ENCODE results near the gene SORBS2. TPM values are rescaled to one million over a fixed set of nuclear protein-coding genes. Genes with fewer than 3 reads are reported as not detected.

SORBS2 gene
- total and polyA plus RNA-seq, 2 donors (not counting 3 experiments of a cell fraction or from before 2014, with no cell fraction given) = 69.8 to 82.5 TPM

GRCh38 chr4:185582651-185583400 lies 229.2 kb downstream of the SORBS2 start:
- Histone ChIP-seq H3K9ac (replicated peaks; ENCODE audit: extremely low read depth, insufficient read depth, low read length) (no peak overlapping the region), H3K9me1 (replicated peaks; ENCODE audit: control insufficient read depth, extremely low read depth, insufficient read depth, low read length) (no peaks in the 10 kb centered on the region), H4K20me1 (replicated peaks; ENCODE audit: control insufficient read depth, extremely low read depth, insufficient read depth, low read length) (no peaks in the 10 kb centered on the region), H2AFZ (ENCODE audit: low read depth, low read length) (no peak overlapping the region), H3K79me2 (ENCODE audit: control insufficient read depth, insufficient read depth, low read length) (no peaks in the 10 kb centered on the region), H3K27me3 (ENCODE audit: control insufficient read depth in 2 of 2, insufficient read depth in 2 of 2, low read length in 2 of 2) (no peaks in the 10 kb centered on the region), H3K27ac (ENCODE audit: insufficient read depth, low read depth, low read length) (no peak overlapping the region), H3K9me3 (replicated peaks; ENCODE audit: control insufficient read depth, insufficient read depth, low read length) (no peaks in the 10 kb centered on the region), H3K36me3 (ENCODE audit: control insufficient read depth in 2 of 2, extremely low read depth in 1 of 2, insufficient read depth in 2 of 2, low read length in 2 of 2) (no peaks in the 10 kb centered on the region), H3K4me3 (replicated peaks in 1 of 3; ENCODE audit: insufficient read depth in 1 of 3, low read depth in 1 of 3, low read length in 3 of 3) (no peak overlapping the region), H3K4me1 (ENCODE audit: control insufficient read depth, extremely low read depth, insufficient read depth, low read length) (no peaks in the 10 kb centered on the region), H3K4me2 (ENCODE audit: insufficient read depth, low read length) (no peak overlapping the region)
- no TSS peak for BruUV-seq (replicated peaks)
- intact Hi-C loops (cut with micrococcal nuclease) (no loop called here), dilution Hi-C loops (cut with MboI; ENCODE audit: extremely low pct_ligation_motif_present, low sequenced_read_pairs) (no loop called here)
- TF ChIP-seq GATA2 (IDR thresholded peaks at IDR 0.05; ENCODE audit: insufficient read depth, insufficient read length, low read depth, low read length) (no peak), POLR2A (IDR thresholded peaks at IDR 0.05; ENCODE audit: low read depth, low read length) (no peak), POLR2AphosphoS5 (IDR thresholded peaks at IDR 0.05; ENCODE audit: insufficient read depth, low read depth, low read length) (no peak), CTCF (IDR thresholded peaks at IDR 0.05; ENCODE audit: extremely low read depth in 1 of 2, insufficient read depth in 1 of 2, low read depth in 1 of 2, low read length in 2 of 2) (no peak), JUN (IDR thresholded peaks at IDR 0.05; ENCODE audit: borderline replicate concordance, insufficient read depth, insufficient read length, low read depth) (no peak)
- ChIA-PET CTCF (interaction anchor here (0.6 to 1.2 kb wide), 6 partner anchors 9 to 22 kb away, joined by 3 to 5 read pairs (median 3); no protein-coding TSS in a partner anchor), POLR2A (no interaction called here)
- DNase-seq (ENCODE audit: low read depth, low spot score) = no peak
- no peak for FAIRE-seq

GRCh38 chr4:185580699-185581098 lies 231.3 kb downstream of the SORBS2 start:
- H3K36me3 ChIP-seq (ENCODE audit: control insufficient read depth in 2 of 2, extremely low read depth in 1 of 2, insufficient read depth in 2 of 2, low read length in 2 of 2) = no peaks in the 10 kb centered on the region
- POLR2A ChIA-PET = no interaction called here
- no peaks in the 10 kb centered on the region for H4K20me1 ChIP-seq (replicated peaks; ENCODE audit: control insufficient read depth, extremely low read depth, insufficient read depth, low read length)
- intact Hi-C loops (cut with micrococcal nuclease) (no loop called here), dilution Hi-C loops (cut with MboI; ENCODE audit: extremely low pct_ligation_motif_present, low sequenced_read_pairs) (no loop called here)
- CTCF ChIA-PET = no interaction called here
- H3K4me1 ChIP-seq (ENCODE audit: control insufficient read depth, extremely low read depth, insufficient read depth, low read length) = no peaks in the 10 kb centered on the region
- TF ChIP-seq CTCF (IDR thresholded peaks at IDR 0.05; ENCODE audit: extremely low read depth in 1 of 2, insufficient read depth in 1 of 2, low read depth in 1 of 2, low read length in 2 of 2) (no peak), MYC (IDR thresholded peaks at IDR 0.05; ENCODE audit: low read depth, low read length) (no peak), POLR2AphosphoS5 (IDR thresholded peaks at IDR 0.05; ENCODE audit: insufficient read depth, low read depth, low read length) (no peak), EZH2 (IDR thresholded peaks at IDR 0.05; ENCODE audit: borderline replicate concordance, low read depth, low read length, severe bottlenecking) (no peak)
- H3K4me3 ChIP-seq (replicated peaks in 1 of 3; ENCODE audit: insufficient read depth in 1 of 3, low read depth in 1 of 3, low read length in 3 of 3) = no peak overlapping the region
- no peaks in the 10 kb centered on the region for H3K9me3 ChIP-seq (replicated peaks; ENCODE audit: control insufficient read depth, insufficient read depth, low read length)
- H2AFZ ChIP-seq (ENCODE audit: low read depth, low read length) = no peak overlapping the region
- H3K4me2 ChIP-seq (ENCODE audit: insufficient read depth, low read length) = no peak overlapping the region
- H3K27me3 ChIP-seq (ENCODE audit: control insufficient read depth in 2 of 2, insufficient read depth in 2 of 2, low read length in 2 of 2) = no peaks in the 10 kb centered on the region
- H3K9ac ChIP-seq (replicated peaks; ENCODE audit: extremely low read depth, insufficient read depth, low read length) = no peak overlapping the region
- no TSS peak for BruUV-seq (replicated peaks)
- FAIRE-seq (no peak), DNase-seq (ENCODE audit: low read depth, low spot score) (no peak)
- no peak overlapping the region for H3K27ac ChIP-seq (ENCODE audit: insufficient read depth, low read depth, low read length)
- H3K79me2 ChIP-seq (ENCODE audit: control insufficient read depth, insufficient read depth, low read length) = no peaks in the 10 kb centered on the region
- no peaks in the 10 kb centered on the region for H3K9me1 ChIP-seq (replicated peaks; ENCODE audit: control insufficient read depth, extremely low read depth, insufficient read depth, low read length)

All from endothelial cell of umbilical vein (primary cell).